DOHH2 (cell line): ENCODE data around the gene PIK3C2B.

Source experiments
- EZH2phosphoT487 ChIP-seq: fragments of 200-600 bp; sonication (generic); IDR thresholded peaks from 2 replicates; pipeline ENCODE4 v1.6.1; 2017; ENCODE audit warnings: borderline replicate concordance, mild to moderate bottlenecking, antibody characterized with exemption, low read length, moderate library complexity, mixed read lengths
- TF ChIP-seq, protein P1 (sequence below): fragments of 200-600 bp; sonication (generic); IDR thresholded peaks from one replicate; pipeline ENCODE4 v1.5.1; 2014; ENCODE audit warnings: antibody characterized with exemption, mild to moderate bottlenecking, low read depth, low read length; ENCODE audit not compliant: poor library complexity, severe bottlenecking

GRCh38 chr1:204506201-204506968 is 11.8 kb upstream of the PIK3C2B start:
- TF ChIP-seq, protein P1, sequence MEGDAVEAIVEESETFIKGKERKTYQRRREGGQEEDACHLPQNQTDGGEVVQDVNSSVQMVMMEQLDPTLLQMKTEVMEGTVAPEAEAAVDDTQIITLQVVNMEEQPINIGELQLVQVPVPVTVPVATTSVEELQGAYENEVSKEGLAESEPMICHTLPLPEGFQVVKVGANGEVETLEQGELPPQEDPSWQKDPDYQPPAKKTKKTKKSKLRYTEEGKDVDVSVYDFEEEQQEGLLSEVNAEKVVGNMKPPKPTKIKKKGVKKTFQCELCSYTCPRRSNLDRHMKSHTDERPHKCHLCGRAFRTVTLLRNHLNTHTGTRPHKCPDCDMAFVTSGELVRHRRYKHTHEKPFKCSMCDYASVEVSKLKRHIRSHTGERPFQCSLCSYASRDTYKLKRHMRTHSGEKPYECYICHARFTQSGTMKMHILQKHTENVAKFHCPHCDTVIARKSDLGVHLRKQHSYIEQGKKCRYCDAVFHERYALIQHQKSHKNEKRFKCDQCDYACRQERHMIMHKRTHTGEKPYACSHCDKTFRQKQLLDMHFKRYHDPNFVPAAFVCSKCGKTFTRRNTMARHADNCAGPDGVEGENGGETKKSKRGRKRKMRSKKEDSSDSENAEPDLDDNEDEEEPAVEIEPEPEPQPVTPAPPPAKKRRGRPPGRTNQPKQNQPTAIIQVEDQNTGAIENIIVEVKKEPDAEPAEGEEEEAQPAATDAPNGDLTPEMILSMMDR: no peak
- no peak for TF ChIP-seq EZH2phosphoT487
